ENCODE results near the gene CPT1B. TPM values are rescaled to one million over a fixed set of nuclear protein-coding genes. Genes with fewer than 3 reads are reported as not detected.
"Not testable (repeated sequence)": the region's sequence is repeated elsewhere in the genome, so short reads cannot be mapped to it uniquely, and the experiment has no call there.

Gene CPT1B
- polyA plus RNA-seq (ENCODE audit: insufficient read length in 4 of 4), result 10 to 100 TPM; 10.2 to 16.7 (median 10.8) TPM

GRCh38 chr22:50577987-50578775, at the start of gene CPT1B:
CPT1B (minus strand) TSS chr22:50578427; CDS start chr22:50577915, 512 bp downstream.
- DNase-seq (ENCODE audit: low read depth in 4 of 4, low spot score in 3 of 4), result no peak

- no peak for DNase-seq (ENCODE audit: low read depth in 4 of 4, low spot score in 3 of 4)
Measured at GRCh38 chr22:50626850-50627641, 48.8 kb upstream of the CPT1B start.

GRCh38 chr22:50626314-50626849, 48.2 kb upstream of the CPT1B start:
- DNase-seq (ENCODE audit: low read depth in 4 of 4, low spot score in 3 of 4), result no peak

GRCh38 chr22:50625568-50626313, 47.5 kb upstream of the CPT1B start:
- DNase-seq (ENCODE audit: low read depth in 4 of 4, low spot score in 3 of 4), result no peak

- no peak for DNase-seq (ENCODE audit: low read depth in 4 of 4, low spot score in 3 of 4)
Measured at GRCh38 chr22:50625131-50625567, 46.9 kb upstream of the CPT1B start.

- no peak for DNase-seq (ENCODE audit: low read depth in 4 of 4, low spot score in 3 of 4)
Measured at GRCh38 chr22:50624347-50625130, 46.3 kb upstream of the CPT1B start.

GRCh38 chr22:50622723-50623327, 44.6 kb upstream of the CPT1B start:
- no peak for DNase-seq (ENCODE audit: low read depth in 4 of 4, low spot score in 3 of 4)

GRCh38 chr22:50621948-50622722, 43.9 kb upstream of the CPT1B start:
- no peak for DNase-seq (ENCODE audit: low read depth in 4 of 4, low spot score in 3 of 4)

GRCh38 chr22:50621356-50621880, 43.2 kb upstream of the CPT1B start:
- DNase-seq (ENCODE audit: low read depth in 4 of 4, low spot score in 3 of 4), result no peak

- peak in 2 of 4 donors; percentile 67 to 74 for DNase-seq (ENCODE audit: low read depth in 4 of 4, low spot score in 3 of 4)
Measured at GRCh38 chr22:50620593-50621355, 42.5 kb upstream of the CPT1B start.

GRCh38 chr22:50614296-50614695, 36.1 kb upstream of the CPT1B start:
- not testable (repeated sequence) for DNase-seq (ENCODE audit: low read depth in 4 of 4, low spot score in 3 of 4)

GRCh38 chr22:50613291-50613981, 35.2 kb upstream of the CPT1B start:
- DNase-seq (ENCODE audit: low read depth in 4 of 4, low spot score in 3 of 4), result no peak

- DNase-seq (ENCODE audit: low read depth in 4 of 4, low spot score in 3 of 4), result no peak
Measured at GRCh38 chr22:50612528-50613221, 34.4 kb upstream of the CPT1B start.

GRCh38 chr22:50612168-50612527, 33.9 kb upstream of the CPT1B start:
- DNase-seq (ENCODE audit: low read depth in 4 of 4, low spot score in 3 of 4), result no peak

GRCh38 chr22:50611341-50612060, 33.3 kb upstream of the CPT1B start:
- DNase-seq (ENCODE audit: low read depth in 4 of 4, low spot score in 3 of 4), result no peak

- DNase-seq (ENCODE audit: low read depth in 4 of 4, low spot score in 3 of 4), result no peak
Measured at GRCh38 chr22:50610581-50610980, 32.4 kb upstream of the CPT1B start.
